GM18868 (cell line): ENCODE results near the gene MAL.
A peak's percentile ranks its signal among the peaks of the same experiment; 100 is the strongest.

Experiments used
- ATAC-seq: cut with Tn5 transposase; IDR thresholded peaks from one replicate; pipeline ENCODE4 v1.9.1; 2021; ENCODE audit warnings: mild to moderate bottlenecking, moderate library complexity; ENCODE audit not compliant: unreplicated experiment

The MAL gene

GRCh38 chr2:95025406-95026319 is at the start of gene MAL:
Gene MAL (plus strand): TSS chr2:95025708. CDS start chr2:95025793, 85 bp downstream.
- ATAC-seq = peak; percentile 35

GRCh38 chr2:94977826-94978225 is 47.7 kb upstream of the MAL start:
- ATAC-seq = no peak

GRCh38 chr2:94978917-94979316 is 46.6 kb upstream of the MAL start:
- ATAC-seq = no peak

GRCh38 chr2:94979406-94980375 is 45.8 kb upstream of the MAL start:
- ATAC-seq = no peak

GRCh38 chr2:94980406-94980805 is 45.1 kb upstream of the MAL start:
- no peak for ATAC-seq

- ATAC-seq = no peak
Measured at GRCh38 chr2:94982156-94982555, 43.4 kb upstream of the MAL start.

- ATAC-seq = no peak
Measured at GRCh38 chr2:94982675-94983074, 42.8 kb upstream of the MAL start.

- ATAC-seq = no peak
Measured at GRCh38 chr2:94984964-94985575, 40.4 kb upstream of the MAL start.

- ATAC-seq = no peak
Measured at GRCh38 chr2:94985636-94986035, 39.9 kb upstream of the MAL start.

- ATAC-seq = peak; percentile 95
Measured at GRCh38 chr2:94986392-94986963, 39.0 kb upstream of the MAL start.

GRCh38 chr2:94987074-94988020 is 38.2 kb upstream of the MAL start:
- ATAC-seq = no peak

GRCh38 chr2:94990956-94991355 is 34.6 kb upstream of the MAL start:
- no peak for ATAC-seq

- ATAC-seq = no peak
Measured at GRCh38 chr2:94992360-94992759, 33.1 kb upstream of the MAL start.

- ATAC-seq = no peak
Measured at GRCh38 chr2:94993176-94994062, 32.1 kb upstream of the MAL start.

GRCh38 chr2:94994063-94994913 is 31.2 kb upstream of the MAL start:
- ATAC-seq = no peak

GRCh38 chr2:94994914-94995552 is 30.5 kb upstream of the MAL start:
- no peak for ATAC-seq
